Glomerular visceral epithelial cell (primary cell): ENCODE results near the gene GRIN1.

Experiments
- DNase-seq: peaks from one replicate; pipeline ENCODE4 v3.0.0-alpha.2; 2016; ENCODE audit errors: extremely low spot score

The GRIN1 gene

GRCh38 chr9:137138722-137139467 is at the start of gene GRIN1:
Gene GRIN1, plus strand, starts transcription at chr9:137139154. Its CDS starts 333 bp downstream, at chr9:137139487.
- no peak for DNase-seq

DNA sequence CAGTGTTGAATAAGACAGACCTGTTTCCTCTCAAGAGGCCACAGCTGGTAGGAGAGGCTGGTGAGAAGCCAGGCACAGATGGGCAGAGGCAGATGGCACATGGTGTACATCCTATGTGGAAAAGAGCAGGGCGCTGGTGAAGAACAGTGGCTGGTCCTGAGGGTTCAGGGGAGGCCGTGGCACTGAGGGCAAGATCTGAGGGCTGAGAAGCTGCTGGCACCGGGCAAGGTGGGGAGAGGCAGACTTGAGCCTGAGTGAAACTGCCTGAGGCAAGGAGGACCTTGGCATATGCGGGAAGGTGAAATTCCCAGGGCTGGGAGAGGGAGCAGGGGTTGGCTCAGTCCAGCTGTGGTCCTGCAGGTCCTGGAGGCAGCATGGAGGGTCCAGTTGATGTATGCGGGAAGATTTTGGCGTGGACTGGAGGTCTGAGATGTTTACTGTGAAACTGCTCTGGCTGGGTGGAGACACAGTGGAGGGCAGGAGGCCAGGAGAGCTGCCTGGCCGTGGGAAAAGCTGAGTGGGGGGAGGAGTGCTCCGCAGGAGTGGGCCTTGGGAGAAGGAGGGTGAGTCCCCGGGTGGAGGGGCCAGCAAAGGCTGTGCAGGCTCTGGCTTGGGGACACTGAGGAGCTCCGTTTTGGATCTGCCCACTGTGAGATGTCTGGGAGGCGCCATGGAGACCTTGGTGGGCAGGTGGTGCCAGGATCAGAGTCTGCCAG is 49.6 kb upstream of the GRIN1 start:
- no peak for DNase-seq

GRCh38 chr9:137095664-137096517 is 43.1 kb upstream of the GRIN1 start:
- DNase-seq = no peak

- no peak for DNase-seq
Measured at GRCh38 chr9:137096785-137097546, 42.0 kb upstream of the GRIN1 start.

GRCh38 chr9:137097761-137098462 is 41.0 kb upstream of the GRIN1 start:
- no peak for DNase-seq

DNA sequence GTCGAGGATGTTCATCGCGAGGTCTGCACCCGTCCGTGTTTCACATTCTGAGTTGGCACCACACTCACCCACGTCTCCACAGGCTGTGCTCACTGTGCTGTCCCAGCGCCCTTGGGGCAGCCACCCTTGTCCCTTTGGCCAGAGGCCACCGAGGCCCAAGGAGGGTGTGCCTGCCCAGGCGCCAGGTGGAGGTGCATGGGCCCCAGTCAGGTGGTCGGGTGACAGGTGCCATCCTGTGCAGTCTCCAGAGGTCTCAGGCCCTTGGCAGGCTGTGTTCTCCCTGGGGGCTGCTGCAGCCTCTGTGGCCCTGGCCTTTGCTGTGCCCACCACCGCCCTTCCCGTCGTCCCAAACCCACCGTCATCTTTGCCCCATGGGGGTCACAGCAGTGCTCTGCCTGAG is 39.7 kb upstream of the GRIN1 start:
- DNase-seq = no peak

DNA sequence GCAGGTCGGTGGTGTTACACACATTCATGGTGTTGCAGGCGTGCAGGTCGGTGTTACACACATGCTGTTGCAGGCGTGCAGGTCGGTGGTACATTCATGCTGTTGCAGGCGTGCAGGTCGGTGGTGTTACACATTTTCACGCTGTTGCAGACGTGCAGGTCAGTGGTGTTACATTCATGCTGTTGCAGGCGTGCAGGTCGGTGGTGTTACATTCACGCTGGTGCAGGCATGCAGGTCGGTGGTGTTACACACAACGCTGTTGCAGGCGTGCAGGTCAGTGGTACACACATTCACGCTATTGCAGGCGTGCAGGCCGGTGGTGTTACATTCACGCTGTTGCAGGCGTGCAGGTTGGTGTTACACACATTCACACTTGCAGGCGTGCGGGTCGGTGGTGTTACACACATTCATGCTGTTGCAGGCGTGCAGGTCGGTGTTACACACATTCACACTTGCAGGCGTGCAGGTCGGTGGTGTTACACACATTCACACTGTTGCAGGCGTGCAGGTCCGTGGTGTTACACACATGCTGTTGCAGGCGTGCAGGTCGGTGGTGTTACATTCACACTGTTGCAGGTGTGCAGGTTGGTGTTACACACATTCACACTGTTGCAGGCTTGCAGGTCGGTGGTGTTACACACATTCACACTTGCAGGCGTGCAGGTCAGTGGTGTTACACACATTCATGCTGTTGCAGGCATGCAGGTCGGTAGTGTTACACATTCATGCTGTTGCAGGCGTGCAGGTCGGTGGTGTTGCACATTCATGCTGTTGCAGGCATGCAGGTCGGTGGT is 35.6 kb upstream of the GRIN1 start:
- no peak for DNase-seq

GRCh38 chr9:137105814-137106661 is 32.9 kb upstream of the GRIN1 start:
- DNase-seq = no peak

DNA sequence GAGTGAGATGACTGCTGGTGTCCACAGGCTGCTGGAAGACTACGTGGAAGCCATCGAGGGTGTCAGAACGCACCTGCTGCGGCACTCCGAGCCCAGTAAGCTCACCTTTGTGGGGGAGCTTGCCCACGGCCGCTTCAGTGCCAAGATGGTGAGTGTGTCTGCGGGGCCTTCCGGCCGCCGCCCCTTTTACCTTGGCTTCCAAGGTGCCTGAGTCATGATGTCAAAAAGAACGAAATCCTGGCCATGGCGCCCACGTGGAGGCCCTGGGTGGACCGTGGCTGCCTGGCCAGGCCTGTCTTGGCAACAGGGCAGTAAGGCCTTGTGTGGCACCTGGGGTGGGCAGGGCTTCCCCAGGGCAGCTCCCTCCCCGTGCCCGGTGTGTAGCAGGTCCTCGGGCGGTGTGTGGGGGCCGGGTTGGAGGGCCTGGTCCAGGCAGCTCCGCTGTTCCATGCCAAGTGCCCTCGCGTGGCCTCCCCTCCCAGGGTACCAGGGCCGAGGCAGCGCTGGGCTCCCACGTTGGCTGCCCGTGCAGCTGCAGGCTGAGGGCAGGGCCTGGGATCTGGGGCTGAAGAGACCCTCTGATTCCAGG is 32.2 kb upstream of the GRIN1 start:
- no peak for DNase-seq

- DNase-seq = no peak
Measured at GRCh38 chr9:137107312-137107921, 31.5 kb upstream of the GRIN1 start.

DNA sequence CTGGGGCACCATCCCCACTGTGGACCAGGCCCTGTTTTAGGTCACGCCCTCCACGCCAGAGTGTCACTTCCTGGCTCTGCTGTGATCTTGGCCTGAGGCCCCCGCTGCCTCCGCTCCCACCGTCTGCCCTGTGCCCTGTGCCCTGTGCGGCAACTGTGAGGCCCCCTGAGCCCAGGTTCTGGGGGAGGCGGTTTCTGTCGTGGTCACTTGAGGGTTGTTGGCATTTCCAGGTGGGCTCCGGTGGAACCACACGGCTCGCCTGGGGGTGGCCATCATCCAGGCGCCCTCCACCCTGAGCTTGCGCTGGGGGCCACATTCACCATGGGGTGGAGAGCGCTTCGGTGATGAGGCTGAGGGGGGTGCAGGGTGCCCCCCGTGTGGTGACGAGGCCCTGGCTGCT is 31.0 kb upstream of the GRIN1 start:
- no peak for DNase-seq

- DNase-seq = no peak
Measured at GRCh38 chr9:137108608-137109249, 30.2 kb upstream of the GRIN1 start.

- DNase-seq = no peak
Measured at GRCh38 chr9:137109250-137110146, 29.5 kb upstream of the GRIN1 start.

DNA sequence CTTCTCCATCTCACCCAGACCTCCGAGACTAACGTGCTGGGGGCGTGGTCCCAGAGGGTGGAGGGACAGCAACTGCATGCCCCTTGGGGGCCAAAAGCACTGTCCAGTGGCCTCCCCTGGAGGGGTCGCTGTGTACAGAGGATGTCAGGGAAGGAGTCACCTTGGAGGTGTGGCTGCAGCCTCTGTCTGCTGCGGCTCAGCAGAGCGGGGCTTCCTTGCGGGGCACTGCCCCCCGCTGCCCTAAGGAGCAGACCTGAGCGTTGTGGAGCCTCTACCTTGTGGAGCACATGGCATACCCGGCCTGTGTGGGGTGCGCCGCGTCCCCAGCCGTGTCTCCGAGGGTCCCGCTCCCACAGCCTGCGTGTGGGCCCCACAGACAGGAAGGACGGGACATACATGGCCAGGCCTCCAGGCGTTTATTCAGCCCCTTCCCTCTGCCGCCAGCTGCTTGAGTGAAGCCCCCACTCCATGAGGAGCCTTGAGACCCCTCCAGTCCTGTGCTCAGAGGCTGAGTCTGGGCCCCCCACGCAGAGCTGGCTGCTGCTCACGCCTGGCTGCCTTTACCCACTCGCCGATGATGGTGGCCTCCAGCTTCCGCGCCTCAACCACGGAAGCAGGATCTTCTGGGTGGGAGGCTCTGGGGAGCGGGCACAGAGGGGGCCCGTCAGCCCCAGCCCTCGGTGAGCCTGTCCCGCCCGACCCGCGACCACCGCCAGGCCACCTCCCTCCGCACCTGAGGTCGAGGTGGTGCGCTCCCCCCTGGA is 28.6 kb upstream of the GRIN1 start:
- DNase-seq = no peak

GRCh38 chr9:137110911-137111787 is 27.8 kb upstream of the GRIN1 start:
- no peak for DNase-seq
